NCI-H1694 treated with DMSO at 0.1 percent for 48 hours (cell line): Measurements from ENCODE around the gene BLM.

Experiments used
- DNase-seq: peaks from one replicate; lab custom pipeline; 2025; lab: John Stamatoyannopoulos, UW

Gene BLM

GRCh38 chr15:90851114-90851513 lies 134.0 kb downstream of the BLM start:
- DNase-seq, result no peak

DNA sequence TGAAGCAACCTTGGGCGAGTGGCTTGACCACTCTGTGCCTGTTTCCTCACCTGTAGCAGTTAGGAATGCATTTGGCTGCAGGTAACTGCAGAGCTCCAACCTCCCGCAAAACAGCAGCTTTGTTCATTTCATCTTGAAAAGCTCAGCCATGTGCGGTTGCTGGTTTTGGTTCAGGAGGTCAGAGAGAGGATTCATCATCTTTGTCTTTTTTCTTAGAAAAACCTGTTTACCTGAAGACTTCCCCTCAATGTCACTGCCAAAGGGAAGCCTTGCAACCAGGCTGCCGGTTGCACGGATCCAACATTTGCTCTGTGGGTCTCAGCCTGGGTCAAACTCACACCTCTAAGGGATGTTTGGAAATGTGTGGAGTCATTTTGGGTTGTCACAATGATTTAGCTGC lies 134.8 kb downstream of the BLM start:
- DNase-seq, result no peak

- no peak for DNase-seq
These were observed 138.0 kb downstream of the BLM start for GRCh38 chr15:90855139-90855538.

DNA sequence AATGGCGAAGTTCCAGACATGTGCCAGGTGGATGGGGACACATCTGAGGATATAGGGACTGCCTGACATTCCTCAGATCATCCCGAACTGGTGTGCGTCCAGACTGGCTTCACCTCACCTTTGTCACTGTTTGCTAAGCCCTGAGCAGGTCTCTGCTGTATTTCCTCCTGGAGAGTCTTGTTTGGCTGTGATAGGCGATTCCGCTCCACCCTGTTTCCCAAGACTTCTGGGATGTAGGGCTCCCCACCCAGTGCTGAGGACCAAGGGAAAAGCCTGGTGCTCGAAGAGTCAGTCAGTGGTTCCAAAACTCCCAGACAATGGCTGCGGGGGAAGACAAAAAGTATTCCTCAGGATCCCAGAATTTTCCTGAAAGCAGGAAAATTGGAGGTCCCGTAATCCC lies 140.2 kb downstream of the BLM start:
- DNase-seq, result no peak

GRCh38 chr15:90857883-90858443 lies 140.8 kb downstream of the BLM start:
- no peak for DNase-seq

DNA sequence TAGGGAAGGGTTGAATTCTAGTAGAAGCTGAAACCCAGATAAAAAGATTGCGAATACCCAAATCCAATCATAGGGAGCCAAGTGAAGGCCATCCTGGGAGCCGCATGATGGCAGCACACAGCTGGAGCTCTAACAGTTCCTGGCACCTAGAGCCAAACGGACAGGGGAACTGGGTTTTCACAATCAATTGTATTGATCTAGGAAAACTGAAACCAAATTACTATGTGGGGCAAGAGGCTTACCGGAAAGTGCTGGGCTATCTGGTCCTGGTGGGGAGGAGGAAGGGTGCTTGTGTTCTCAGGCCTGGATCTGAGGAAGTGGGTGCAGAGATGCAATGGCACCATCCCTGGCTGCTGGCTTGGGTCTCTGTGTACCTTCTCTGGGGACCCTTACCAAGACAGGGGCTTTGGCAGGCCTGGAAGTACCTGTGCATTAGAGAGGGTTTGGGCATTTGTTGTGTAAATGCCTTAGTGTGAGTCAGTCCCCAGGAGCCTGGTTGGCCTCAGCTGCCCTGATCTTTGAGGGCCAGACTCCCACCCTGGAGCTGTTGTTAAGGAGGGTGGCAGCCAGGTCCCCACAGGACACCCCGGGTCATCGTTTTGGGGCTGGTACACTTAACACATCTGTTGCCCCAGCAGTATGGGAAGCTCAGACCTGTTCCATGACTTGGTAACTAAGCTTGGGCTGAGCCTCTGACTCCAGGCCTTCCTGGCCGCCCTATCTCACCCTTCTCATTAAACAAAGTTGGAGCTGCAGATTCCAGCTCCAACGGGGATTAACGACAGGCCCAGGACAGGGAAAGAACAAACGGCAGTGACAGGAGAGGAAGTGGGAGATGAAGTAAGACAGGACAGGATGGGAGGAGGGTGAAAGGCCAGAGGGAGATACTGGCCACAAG lies 142.3 kb downstream of the BLM start:
- no peak for DNase-seq

- DNase-seq, result no peak
These were observed 143.3 kb downstream of the BLM start for GRCh38 chr15:90860450-90860849.

GRCh38 chr15:90860942-90861675 lies 144.0 kb downstream of the BLM start:
- DNase-seq, result no peak

- DNase-seq, result no peak
These were observed 145.3 kb downstream of the BLM start for GRCh38 chr15:90862487-90862886.

DNA sequence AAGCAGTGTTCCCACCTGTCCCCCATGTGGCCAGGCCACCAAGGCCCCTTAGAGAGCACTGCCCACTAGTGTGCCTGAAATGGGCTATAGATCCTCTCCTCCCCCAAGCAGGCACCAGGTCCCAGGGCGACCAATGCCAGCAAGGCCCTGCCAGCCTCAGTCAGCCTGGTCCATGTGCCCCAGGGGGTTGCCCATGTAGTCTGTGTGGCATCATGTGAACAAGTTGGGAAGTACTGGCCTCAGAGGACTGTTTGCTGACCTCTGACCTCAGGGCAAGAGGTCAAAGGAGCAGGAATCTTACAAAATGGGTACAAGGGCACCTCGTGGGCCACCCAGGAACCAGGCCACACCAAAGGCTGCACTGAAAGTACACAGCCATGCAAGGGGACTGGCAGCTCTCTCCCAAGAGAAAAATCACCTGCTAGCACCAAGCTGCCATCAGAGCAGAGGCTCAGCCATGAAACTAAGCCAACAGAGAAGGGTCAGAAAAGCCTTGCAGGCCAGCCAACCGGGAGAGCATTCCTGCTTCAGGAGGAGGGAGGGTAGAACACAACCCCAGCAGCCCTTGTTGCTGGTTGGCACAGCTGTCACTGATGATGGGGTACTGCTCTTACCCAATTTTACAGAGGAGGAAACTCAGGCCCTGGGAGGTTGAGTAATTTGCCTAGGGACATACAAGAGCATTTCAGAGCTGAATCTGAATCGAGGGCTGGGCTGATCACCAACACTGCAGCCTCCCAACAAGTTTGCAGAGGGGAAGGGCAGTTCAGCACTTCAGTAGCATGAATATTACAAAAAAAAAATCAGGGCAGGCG lies 146.0 kb downstream of the BLM start:
- DNase-seq, result no peak

DNA sequence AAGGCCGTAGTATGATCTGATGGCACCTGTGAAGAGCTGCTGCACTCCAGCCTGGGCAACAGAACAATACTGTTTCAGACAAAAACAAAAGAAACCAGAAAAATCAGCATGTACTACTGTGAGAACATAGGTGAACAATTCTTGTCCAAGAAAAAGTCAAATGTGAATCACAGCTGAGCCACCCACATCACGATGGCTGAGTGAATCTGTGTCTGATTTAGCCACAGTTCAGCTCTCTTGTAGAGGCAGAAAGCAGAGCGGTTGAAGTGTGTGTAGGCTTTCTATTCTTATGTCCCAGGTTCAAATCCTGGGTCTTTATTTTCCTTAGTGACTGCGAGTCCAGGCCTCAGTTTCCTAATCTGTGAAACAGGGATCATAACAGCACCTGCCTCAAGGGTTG lies 146.8 kb downstream of the BLM start:
- DNase-seq, result no peak

GRCh38 chr15:90864507-90864906 lies 147.4 kb downstream of the BLM start:
- no peak for DNase-seq

DNA sequence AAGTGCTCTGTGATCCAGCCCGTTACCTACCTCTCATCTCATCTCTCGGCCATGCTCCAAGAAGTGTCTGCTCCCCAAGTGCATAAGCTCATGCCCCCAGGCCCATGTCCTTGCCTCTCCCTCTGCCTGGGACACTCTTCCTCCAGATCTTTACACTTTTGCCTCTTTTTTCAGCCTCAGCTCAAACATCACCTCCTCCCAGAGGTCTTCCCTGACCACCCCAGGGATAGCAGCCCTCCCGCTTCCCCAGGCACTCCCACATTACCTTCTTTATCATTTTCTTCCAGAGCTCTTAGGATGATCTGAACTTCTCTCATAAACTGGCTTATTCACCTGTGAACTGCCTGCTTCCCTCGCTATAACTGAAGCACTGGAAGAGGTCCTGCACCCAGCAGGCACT lies 148.6 kb downstream of the BLM start:
- DNase-seq, result no peak
